GM21529 (cell line): ENCODE results near the gene IL17REL.

ENCODE experiments used
- ATAC-seq: cut with Tn5 transposase; IDR thresholded peaks from one replicate; pipeline ENCODE4 v1.9.1; 2021; ENCODE audit not compliant: unreplicated experiment

The IL17REL gene

DNA sequence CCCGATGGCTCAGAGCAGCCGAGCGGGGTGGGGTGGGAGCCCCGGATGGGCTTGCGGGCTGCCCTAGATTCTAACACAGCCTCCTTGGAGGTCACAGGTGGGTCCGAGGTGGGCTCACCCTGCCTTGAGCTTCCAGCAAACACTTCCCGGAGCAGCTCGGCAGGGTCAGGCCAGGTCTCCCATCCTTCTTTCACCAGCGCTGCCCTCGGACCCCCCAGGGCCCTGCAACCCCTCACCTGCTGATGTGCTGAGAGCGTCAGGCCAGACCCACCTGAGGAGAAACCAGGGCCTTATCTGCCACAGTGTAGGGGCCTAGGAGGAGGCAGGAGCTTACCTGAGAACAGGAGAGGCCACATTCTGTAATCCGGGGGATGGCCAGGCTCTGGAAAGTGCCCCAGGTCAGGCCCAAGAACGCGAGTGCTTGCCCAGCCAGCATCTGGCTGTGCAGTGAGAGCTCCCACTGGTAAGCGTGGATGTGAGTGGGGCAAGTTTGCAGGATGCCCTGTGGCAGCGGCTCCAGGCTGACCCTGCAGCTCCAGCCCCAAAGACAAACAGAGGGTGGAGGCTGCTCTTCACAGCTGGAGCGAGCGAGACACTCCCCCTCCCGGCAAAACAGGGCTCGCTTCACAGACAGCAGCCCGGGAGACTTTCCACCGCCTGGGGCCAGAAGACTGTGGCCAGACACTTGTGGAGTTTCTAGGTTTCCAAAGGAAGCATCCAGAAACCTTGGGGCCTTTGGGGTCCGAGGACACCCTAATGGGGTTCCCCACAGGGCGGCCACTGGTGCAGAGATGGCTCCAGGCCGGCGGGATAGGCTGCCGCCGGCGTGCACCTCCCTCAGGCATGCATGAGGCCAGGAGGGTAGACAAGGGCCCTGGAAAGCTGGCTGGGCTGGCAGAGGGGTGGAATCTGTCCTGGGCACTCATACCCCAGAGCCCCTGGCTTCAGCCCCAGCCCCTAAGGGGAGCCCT, at the start of gene IL17REL:
IL17REL (minus strand) TSS at position 555 of the 971 bp plus-strand sequence; CDS start at position 436, 119 bp downstream.
- ATAC-seq = no peak

DNA sequence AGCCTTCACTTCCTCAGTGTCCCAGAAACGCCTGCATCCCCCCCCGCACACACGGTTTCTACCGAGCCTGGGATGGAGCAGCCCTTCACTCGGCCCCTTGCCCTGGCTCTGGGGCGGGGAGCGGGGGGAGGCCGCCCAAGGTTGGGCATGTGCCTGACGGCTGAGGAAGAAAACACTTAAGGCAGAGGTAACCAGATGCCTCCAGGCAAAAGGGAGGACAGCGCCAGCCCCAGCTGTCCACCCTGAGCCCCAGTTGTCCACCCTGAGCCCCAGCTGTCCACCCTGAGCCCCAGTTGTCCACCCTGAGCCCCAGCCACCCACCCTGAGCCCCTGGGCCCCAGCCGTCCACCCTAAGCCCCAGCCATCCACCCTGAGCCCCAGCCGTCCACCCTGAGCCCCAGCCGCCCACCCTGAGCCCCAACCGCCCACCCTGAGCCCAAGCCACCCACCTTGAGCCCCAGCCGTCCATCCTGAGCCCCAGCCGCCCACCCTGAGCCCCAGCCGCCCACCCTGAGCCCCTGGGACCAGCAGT, 49.3 kb upstream of the IL17REL start:
- ATAC-seq = no peak

DNA sequence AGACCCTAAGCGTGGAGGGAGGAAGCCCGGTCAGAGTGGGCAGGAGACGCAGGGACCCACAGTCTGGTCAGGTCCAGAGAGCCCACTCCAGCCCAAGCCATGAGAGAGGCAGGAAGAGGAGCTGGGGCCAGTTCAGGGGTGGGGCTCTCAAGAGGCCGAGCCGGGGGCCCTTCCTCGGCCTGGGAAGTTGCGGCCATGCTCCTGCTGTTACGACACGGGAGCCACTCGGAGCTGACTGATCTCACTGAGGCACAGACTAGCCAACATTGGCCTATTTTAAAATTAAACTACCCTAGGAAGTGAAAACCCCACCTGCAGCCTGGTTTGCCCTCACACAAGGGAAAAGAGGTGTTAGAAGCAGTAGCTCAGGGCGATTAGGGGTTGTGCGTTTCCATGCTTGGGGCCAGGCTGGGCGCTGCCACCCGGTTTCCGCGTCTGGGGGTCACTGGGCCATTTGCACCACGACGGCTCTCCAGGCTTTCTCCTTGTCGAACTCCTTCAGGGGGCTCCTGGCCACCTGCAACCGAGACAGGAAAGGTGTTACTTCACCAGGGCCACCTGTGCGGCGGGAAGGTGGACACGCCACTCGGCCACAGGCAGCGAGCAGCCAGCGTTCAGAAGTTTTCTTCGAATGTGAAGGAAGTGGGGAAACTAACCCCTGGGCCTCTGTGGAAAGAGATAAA, 48.7 kb upstream of the IL17REL start:
- no peak for ATAC-seq

GRCh38 chr22:50060441-50061140, 48.0 kb upstream of the IL17REL start:
- no peak for ATAC-seq

- no peak for ATAC-seq
Measured at GRCh38 chr22:50059881-50060262, 47.3 kb upstream of the IL17REL start.

- ATAC-seq = no peak
Measured at GRCh38 chr22:50058906-50059880, 46.6 kb upstream of the IL17REL start.

- no peak for ATAC-seq
Measured at GRCh38 chr22:50058061-50058905, 45.7 kb upstream of the IL17REL start, which contains the start of gene TTLL8. Gene TTLL8, minus strand, starts transcription at chr22:50058298.

GRCh38 chr22:50057278-50058060, 44.9 kb upstream of the IL17REL start:
- no peak for ATAC-seq

DNA sequence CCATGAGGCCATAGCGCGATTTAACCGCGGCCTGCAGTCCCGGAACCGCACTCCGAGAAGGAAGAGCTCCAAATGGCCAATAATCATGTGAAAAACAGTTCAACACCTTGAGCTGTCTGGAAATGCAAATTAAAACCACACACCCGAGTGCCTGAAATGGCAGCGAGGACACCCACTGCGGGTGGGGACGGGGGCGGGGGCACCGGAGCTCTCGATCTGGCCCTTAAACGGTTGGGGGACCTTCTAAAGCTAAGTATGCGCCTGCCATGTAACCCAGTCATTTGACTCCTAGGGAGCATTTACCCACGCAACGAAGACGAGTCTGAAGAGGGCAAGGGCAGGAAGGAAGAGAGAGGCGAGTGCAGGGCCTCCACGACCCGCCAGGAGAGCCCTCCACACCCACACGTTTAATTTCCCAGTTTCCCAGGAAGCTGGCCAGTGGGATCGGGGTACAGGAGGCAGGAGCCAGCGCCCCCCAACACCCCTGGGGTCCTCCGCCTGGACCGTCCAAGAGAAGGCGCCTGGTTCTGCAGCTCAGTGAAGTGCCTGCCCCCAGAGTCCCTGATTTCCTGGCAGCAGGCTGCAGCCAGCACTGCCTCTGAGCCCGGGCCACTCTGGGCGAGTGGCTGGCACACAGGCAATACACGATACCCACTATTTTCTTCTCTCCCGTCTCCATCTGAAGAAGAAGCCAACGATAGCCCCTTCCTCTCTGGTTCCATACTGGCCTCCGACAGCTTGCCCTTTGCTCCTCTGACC, 43.8 kb upstream of the IL17REL start:
- no peak for ATAC-seq

GRCh38 chr22:50053861-50054260, 41.3 kb upstream of the IL17REL start:
- no peak for ATAC-seq

DNA sequence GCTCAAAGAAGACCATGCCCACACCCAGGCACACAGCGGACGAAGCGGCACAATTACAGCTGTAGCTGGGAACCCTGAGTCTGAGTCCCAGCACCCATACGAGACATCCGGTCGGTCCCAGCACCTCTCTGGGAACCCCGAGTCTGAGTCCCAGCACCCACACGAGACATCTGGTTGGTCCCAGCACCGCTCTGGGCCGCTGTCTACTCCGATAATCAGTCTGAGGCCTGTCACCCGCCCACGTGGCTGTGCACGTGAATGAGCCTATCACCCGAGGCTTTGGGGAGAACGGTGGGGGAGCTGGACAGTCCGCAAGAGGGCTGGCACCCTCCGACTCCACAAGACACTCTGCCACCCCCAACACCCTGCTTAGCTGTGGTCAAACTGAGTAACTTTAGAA, 39.4 kb upstream of the IL17REL start:
- no peak for ATAC-seq

GRCh38 chr22:50049299-50050195, 37.0 kb upstream of the IL17REL start:
- no peak for ATAC-seq

GRCh38 chr22:50048836-50049235, 36.3 kb upstream of the IL17REL start:
- no peak for ATAC-seq

DNA sequence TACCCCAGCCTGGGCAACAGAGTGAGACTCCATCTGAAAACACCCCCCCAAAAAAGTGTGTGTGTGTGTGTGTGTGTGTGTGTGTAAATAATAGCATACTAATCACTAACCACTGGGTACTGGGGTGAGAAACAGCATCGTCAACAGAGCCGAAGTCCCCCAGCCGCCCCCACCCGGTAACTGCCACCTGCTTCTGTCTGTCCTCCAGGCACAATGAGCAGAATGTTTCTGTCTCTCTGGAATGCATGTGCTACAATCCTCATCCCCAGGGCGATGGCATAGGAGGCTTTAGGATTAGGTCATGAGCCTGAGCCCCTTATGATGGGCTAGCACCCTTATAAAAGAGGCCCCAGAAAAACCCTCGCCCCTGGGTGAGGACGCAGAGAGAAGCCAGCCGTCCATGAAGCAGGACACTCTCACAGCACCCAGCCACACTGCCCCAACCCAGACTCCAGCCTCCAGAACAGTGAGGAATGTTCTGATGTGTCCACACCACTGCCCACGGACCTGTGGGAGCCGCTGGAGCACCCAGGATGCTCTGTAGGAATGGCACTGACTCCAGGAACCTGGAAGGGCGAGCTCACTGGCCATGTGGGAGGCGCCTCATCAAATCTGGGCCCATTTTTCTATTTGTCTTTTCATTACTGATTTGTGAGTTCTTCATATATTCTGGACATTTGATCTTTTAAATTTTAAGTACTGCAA, 35.6 kb upstream of the IL17REL start:
- no peak for ATAC-seq

DNA sequence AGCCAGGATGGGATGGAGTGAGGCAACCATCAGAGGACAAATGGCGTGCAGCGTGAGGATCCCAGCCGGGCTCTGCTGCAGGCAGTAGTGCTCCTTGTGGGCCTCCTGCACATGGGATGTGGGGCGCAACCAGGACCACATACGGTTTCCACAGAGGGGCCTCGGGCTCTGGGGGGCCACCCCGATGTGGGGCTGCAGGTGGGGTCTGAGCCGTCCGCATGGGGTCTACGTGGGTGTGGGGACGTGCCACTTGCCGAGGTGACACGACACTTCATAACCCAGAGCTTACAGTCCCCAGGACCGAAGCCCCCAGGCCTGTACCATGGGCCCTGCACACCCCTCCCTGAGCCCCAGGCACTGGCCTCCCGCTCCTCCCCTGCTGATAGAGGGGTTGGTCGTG, 34.8 kb upstream of the IL17REL start:
- no peak for ATAC-seq
